Activated CD8-positive, alpha-beta memory T cell treated with anti-CD3 and anti-CD28 coated beads, Interleukin-2, amount 50 U/mL, for 4 hours (primary cell): ENCODE results near the gene EFNB2.

ENCODE experiments used
- DNase-seq: peaks from one replicate; pipeline ENCODE4 v3.0.0-alpha.2; 2020

Gene EFNB2, protein sequence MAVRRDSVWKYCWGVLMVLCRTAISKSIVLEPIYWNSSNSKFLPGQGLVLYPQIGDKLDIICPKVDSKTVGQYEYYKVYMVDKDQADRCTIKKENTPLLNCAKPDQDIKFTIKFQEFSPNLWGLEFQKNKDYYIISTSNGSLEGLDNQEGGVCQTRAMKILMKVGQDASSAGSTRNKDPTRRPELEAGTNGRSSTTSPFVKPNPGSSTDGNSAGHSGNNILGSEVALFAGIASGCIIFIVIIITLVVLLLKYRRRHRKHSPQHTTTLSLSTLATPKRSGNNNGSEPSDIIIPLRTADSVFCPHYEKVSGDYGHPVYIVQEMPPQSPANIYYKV

GRCh38 chr13:106535552-106536243 lies at the start of gene EFNB2:
EFNB2 (minus strand) TSS chr13:106535662; CDS start chr13:106534964, 698 bp downstream.
- DNase-seq, result peak; percentile 87

GRCh38 chr13:106581225-106581624 lies 45.8 kb upstream of the EFNB2 start:
- no peak for DNase-seq

DNA sequence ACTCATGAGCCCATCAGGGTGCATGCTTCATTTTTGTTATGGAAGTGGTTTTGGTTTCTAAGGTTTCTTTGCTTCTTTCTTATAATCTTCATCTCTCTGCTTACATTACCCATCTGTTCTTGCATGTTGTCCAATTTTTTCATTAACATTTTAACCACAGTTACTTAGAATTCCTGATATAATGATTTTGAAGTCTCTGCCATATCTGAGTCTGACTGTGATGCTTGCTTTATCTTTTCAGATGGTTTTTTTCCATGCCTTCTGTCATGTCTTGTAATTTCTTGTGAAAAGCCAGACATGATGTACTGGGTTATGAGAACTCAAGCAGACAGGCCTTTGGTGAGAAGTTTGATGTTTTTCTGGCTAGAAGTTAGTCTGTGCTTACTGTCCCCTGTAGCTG lies 40.4 kb upstream of the EFNB2 start:
- DNase-seq, result no peak

GRCh38 chr13:106573868-106574267 lies 38.4 kb upstream of the EFNB2 start:
- no peak for DNase-seq

DNA sequence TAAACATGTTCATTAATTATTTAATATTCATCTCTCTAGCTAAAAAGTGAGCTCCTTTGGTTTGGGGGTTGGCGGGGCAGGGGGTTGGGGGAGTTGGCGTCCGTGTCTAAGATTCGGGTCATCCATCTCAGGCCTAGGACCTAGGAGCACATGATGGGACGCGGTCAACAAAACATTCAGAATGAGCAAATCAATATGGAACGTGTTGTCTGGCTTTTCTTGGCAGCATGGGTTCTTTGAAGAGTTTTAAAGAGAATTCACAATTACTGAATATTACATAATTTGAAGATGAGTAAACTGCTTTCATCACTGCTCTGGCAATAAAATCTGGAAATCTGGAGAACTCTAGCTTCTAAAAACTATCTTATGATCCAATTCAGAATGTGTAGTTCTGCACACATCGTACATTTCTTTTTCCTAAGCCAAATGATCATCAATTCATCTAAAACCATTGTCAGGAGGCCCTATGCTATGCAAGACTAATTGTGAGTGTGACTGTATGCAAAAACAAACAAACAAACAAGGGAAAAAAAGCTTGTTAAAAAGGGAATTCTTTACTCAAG lies 37.9 kb upstream of the EFNB2 start:
- DNase-seq, result no peak

DNA sequence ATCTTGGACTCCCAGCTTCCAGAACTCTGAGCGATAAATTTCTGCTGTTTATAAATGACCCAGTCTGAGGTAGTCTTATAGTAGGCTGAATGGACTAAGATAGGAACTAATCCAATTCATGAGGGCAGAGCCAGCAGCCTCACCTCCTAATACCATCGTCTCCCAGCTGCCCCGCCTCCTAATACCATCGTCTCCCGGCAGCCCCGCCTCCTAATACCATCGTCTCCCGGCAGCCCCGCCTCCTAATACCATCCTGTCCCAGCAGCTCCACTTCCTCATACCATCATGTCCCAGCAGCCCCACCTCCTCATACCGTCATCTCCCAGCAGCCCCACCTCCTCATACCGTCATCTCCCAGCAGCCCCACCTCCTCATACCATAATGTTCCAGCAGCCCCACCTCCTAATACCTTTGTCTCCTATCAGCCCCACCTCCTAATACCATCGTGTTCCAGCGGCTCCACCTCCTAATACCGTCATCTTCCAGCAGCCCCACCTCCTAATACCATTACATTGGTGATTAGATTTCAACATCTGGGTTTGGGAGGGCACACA lies 34.9 kb upstream of the EFNB2 start:
- DNase-seq, result peak; percentile 66

DNA sequence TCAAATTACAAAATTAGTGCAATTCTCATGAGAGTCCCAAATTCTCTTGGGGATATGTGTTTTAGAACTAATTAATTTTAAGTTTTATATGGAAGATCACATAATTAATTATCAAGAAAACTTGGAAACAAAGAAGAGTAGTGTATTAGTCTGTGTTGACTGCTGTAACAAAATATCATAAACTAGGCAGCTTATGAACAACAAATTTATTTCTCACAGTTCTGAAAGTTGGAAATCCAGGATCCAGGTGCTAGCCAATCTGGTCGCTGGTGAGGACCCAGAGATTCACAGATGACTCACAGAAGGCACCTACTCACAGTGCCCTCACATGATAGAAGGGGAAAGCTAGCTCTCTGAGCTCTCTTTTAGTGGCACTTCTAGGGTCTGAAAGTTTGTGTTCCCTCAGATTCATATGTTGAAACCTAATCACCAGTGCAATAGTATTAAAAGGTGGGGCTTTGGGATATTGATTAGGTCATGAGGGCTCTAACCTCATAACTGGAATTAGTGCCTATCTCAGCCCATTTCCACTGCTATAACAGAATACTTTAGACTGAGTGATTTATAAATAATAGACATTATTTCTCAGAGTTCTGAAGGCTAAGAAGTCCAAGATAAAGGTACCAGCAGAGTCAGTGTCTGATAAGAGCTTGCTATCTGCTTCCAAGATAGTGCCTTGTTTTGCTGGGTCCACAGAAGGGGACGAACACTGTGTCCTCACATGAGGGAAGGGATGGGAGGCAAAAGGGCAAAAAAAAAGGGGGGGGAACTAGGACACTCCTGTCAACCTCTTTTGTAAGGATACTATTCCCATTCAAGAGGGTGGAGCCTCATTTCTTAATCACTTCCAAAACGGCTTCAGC lies 34.0 kb upstream of the EFNB2 start:
- no peak for DNase-seq

DNA sequence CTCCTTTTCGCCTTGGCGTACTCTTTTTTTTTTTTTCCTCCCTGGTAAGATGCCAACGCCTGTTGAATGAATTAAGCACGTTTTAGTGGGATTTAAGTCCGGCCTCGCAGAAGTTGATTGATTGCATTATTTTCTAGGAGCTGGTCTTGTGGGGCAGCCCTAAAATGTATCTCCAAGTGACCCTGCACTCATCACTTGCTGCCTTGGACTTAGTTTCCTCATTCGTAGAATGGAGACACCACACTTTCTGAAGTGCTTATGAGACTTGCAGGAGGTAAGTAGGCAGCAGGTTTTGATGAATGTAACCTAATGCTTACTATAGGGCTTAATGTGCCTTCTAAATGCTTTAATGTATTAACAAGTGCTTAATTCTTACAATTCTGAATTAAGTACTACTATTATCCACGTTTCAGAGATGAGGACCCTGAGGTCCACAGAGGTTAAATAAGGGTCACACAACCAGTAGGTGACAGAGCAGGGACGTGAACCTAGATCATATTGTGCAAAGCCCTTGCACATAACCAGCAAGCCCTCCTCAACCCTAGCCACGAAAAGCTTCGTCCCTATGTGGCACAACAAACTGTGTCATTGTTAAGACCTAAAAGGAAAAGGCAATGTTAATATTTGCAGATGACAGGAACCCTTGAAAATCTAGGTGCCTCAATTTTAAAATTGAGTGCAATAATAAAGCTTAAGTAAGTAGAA lies 33.0 kb upstream of the EFNB2 start:
- DNase-seq, result no peak

DNA sequence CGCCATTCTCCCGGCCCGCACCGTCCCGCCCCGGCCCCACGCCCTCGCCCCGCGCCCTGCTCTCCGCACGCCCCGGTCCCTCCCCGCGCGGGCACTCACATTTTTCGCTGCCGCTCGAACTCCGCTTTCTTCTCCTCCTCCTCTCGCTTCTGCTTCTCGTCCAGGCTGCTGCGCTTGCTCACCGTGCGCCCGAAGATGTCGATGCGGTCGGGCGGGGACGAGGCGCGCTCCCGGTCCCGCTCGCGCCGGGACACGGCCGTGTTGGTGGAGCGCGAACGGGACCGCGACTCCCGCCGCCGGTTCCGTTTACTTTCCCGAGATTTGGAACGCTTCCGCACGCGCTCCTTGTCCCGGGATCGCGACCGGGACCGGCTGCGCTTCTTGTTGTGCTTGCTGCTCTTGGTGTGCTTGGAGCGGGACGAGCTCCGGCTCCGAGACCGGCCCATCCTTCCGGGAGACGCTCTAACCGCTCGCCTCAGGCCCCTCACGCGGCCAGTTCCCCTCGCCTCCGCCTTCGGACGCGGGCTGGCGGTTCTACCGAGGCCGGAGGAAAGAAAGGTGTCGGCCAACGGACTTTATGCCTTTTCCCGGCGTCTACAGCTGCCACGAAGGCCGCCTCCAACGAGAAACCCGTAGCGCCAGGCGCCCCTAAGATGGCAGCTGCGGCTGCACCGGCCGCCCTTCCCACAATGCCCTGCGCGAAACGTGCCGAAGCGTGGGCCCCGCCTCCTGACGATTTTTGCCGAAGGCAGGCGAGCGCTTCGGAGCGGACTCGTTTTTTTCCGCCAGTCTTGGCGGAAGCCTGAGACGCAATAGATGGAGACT lies 32.2 kb upstream of the EFNB2 start, which contains the start of gene ARGLU1:
TSS of gene ARGLU1 (minus strand) at position 664 of the 825 bp plus-strand sequence. CDS start at position 446, 218 bp downstream.
- DNase-seq, result peak; percentile 97

GRCh38 chr13:106566641-106567473 lies 31.4 kb upstream of the EFNB2 start:
- DNase-seq, result peak; percentile 24

GRCh38 chr13:106565127-106565775 lies 29.8 kb upstream of the EFNB2 start:
- DNase-seq, result no peak

GRCh38 chr13:106562301-106562700 lies 26.8 kb upstream of the EFNB2 start:
- no peak for DNase-seq

GRCh38 chr13:106561551-106562170 lies 26.2 kb upstream of the EFNB2 start:
- peak; percentile 45 for DNase-seq

GRCh38 chr13:106560821-106561220 lies 25.4 kb upstream of the EFNB2 start:
- DNase-seq, result no peak

DNA sequence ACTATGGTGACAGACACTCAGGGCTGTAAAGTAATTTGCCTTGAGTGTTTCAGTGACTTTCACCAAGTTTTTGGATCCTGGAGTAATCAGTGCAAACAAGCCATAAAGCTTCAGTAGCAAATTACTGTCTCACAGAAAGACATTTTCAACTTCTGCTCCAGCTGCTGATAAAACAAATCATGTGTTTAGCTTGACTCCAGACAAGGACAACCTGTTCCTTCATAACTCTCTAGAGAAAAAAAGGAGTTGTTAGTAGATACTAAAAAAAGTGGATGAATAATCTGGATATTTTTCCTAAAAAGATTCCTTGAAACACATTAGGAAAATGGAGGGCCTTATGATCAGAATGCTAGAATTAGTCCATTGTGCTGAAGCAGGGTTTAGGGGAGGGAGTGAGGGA lies 23.1 kb upstream of the EFNB2 start:
- no peak for DNase-seq

DNA sequence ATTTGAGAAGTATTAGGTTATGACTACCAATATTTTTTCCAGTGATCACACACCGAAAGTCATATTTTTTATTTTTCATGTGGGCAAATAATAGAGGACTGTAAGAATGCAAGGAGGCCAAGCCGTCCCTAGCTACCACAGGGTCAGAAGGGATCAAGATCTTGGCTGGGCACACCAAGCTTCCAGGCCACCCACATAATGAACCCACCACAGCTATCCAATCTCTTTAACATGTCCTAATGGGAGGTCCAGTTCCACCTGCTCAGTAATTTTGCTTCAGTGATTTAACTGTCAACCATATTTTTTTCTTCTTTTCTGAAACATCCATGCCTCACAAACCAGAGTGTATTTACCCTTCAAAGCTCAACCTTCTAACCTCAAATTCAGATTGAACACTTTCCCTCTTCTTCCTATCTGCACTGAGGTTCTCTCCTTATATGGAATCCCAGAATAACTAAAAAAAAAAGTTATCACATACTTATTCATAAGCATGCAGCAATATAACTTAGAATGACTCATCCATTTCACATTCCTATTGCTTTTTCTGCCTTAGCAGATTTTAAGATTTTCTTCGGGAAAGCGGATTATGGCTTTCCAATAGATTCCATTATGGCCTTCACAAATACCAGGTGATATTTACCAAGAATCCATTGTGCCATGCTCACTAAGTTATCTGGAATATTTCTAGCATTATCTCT lies 20.3 kb upstream of the EFNB2 start:
- DNase-seq, result no peak

DNA sequence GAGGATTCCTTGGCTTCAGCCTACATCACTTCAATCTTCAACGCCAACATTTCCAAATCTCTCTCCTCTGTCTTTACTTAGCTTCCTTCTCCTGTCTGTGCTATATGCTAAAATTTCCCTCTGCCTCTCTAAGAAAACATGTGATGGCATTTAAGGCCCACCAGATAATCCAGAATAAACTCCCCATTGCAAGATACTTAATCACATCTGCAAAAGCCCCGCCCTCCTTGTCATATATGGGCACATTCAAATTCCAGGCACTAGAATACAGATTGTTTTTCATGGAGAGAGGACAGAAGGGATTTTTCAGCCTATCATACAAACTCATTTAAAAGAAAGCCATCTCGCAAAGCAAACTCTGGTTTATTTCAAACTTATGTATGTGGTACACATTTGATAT lies 16.3 kb upstream of the EFNB2 start:
- DNase-seq, result no peak

GRCh38 chr13:106551350-106551749 lies 15.9 kb upstream of the EFNB2 start:
- DNase-seq, result no peak
